DMS153 (cell line): ENCODE measurements around the gene ENOX2.
"Not testable (repeated sequence)": the region's sequence is repeated elsewhere in the genome, so short reads cannot be mapped to it uniquely, and the experiment has no call there.

Experiments
- DNase-seq: peaks from one replicate; lab custom pipeline; 2025; lab: John Stamatoyannopoulos, UW

ENOX2 gene

DNA sequence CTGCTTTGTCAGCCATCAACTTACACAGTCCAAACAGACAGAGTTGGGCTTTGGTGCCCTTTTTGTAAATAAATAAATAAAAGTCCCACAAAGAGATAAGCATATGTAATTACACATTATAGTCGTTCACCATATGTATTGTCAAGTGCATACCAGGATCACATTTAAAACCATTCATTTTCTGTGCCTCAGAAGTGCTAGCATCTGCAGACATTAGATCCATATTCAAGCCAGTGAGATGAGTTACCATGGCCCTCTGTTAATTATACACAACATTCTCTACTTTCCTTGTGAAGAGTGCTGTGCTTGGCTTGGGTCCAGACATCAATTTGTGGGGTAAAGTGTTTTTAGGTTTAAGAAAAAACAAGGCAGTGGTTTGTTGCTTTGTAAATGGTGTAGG lies 76.8 kb downstream of the ENOX2 start:
- no peak for DNase-seq

DNA sequence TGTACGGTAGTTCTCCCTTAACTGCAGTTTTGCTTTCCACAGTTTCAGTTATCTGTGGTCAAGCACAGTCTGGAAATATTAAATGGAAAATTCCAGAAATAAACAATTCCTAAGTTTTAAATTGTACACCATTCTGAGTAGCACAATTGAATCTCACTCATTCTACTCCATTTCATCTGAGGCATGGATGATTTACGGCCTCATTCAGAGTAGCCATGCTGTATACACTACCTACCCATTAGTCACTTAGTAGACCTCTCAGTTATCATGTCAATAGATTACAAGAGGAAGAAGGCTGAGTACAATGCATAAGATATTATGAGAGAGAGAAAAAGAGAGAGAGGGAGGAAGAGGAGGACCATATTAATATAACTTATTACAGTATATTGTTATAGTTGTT lies 77.5 kb downstream of the ENOX2 start:
- DNase-seq = peak; percentile 3

DNA sequence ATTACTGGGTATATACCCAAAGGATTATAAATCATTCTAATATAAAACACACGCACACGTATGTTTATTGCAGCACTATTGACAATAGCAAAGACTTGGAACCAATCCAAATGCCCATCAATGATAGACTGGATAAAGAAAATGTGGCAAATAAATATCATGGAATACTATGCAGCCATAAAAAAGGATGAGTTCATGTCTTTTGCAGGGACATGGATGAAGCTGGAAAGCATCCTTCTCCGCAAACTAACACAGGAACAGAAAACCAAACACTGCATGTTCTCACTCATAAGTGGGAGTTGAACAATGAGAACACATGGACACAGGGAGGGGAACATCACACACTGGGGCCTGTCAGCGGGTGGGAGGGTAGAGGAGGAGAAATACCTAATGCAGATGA lies 83.6 kb downstream of the ENOX2 start:
- DNase-seq = not testable (repeated sequence)

DNA sequence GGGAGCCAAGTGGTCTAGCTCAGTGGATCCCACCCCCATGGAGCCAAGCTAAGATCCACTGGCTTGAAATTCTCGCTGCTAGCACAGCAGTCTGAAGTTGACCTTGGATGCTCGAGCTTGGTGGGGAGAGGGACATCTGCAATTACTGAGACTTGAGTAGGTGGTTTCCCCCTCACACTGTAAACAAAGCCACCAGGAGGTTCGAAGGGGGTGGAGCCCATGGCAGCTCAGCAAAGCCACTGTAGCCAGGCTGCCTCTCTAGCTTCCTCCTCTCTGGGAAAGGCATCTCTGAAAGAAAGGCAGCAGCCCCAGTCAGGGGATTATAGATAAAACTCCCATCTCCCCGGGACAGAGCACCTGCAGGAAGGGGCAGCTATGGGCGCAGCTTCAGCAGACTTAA lies 89.1 kb downstream of the ENOX2 start:
- DNase-seq = not testable (repeated sequence)

DNA sequence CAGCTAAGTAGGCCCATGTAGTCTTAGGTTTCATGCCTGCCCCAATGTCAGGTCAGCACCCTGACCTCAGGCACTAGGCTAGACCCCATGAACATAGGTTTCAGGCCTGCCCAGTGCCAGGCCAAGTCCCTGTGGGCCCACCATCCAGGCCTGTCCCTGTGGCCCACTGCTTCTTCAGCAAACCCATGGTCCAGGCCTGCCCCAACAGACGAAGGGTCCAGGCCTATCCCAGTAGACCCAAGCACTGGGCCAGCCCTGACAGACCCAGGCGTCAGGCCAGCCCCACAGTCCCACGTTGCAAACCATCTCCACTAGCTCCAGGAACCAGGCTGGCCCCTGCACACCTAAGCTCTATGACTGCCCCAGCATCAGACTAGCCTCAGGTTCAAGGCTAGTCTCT lies 92.4 kb downstream of the ENOX2 start:
- no peak for DNase-seq

DNA sequence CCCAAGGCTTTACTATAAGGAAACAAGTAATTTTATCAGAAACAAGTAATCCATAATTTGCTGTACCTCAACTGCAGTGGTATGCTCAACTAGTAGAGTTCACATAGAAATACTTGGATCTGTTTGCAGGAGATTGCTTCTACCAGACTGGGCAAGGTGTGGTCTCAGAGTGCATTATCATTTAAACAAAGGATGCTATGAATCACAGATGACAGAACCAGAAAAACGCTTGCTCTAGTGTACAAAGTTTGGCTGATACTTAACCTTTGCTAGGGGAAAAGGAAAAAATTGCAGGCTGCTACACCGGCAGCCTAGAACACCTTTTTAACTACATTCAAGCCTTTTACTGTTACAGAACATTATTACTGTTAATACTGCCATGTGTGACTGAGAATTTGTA lies 97.1 kb downstream of the ENOX2 start:
- no peak for DNase-seq

DNA sequence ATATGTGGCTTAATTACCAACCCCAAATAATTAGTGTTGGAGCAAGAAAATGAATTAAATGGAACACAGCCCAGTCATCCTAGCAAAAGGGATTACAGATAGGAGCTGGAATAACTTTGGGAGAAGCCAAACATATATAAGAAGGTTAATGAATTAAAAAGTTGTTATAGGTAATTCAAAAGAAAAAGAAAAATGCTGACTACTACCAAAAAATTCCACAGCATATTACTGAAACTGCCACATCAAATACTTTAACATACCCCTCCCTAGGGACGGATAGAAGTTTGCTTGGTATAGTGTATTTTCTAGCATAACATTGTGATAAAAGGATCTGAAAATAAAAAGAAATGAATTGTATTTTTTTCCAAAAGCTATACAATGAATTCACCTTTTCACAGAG lies 99.5 kb downstream of the ENOX2 start:
- no peak for DNase-seq

DNA sequence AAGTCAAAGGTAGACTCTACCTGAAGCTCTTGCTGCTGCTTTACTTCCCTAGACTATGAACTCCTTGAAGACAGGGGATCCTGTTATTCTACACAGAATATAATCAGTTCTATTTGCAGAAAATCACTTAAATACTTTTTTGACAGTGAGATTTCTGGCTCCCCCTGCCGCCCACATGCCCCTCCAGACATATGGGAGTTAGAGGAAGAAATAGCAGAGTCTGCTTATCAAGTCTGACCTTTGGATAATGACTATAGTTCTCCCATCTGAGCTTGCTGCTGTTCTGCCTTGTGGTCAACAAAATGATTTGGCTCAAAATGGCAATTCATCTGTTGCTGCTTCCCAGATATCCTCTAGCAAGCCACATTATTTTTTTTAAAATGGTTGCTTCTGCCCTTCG lies 101.1 kb downstream of the ENOX2 start:
- no peak for DNase-seq

DNA sequence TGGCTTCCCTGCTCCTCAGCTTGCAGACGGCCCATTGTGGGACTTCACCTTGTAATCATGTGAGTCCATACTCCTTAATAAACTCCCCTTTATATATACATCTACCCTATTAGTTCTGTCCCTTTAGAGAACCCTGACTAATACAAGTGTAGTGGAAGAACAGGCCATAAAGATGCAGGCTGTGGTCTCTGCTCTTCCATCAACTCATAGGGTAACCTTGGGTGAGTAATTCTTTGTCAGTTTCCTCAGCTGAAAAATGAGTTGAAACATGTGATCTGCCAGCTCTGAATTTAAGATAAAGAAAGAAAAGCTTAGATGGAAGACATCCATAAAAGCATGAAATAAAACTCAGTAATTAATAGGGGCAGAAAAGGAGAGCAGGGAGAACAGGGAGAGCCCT lies 103.6 kb downstream of the ENOX2 start:
- DNase-seq = no peak

DNA sequence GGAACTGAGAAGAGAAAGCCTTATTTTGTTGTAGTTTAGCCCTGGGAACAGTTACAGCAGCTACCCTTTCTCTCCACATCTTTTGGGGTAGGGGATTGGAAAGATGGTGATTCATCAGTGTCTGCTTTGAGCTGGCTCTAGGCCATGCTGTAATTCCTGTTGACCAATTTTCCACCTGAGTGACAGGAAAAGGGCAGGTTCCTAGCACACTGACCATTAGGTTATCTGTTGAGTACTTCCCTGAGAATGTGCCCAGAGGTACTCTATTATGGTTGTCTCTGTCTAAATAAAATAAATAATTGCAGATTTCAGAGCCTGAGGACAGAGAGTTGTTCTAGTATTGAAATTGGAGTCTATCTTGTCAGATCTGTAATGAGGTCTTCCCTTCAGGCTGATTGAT lies 109.0 kb downstream of the ENOX2 start:
- DNase-seq = peak; percentile 12

DNA sequence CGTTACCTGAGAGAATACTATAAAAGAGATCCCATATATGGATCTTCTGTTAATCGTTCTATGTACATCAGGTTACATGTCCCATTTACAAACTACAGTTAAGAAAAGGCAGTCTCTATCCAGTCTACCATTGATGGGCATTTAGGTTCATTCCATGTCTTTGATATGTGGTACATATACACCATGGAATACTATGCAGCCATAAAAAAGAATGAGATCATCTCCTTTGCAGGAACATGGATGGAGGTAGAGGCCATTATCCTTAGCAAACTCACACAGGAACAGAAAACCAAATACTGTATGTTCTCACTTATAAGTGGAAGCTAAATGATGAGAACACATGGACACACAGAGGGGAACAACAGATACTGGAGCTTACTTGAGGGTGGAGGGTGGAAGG lies 111.1 kb downstream of the ENOX2 start:
- DNase-seq = not testable (repeated sequence)

DNA sequence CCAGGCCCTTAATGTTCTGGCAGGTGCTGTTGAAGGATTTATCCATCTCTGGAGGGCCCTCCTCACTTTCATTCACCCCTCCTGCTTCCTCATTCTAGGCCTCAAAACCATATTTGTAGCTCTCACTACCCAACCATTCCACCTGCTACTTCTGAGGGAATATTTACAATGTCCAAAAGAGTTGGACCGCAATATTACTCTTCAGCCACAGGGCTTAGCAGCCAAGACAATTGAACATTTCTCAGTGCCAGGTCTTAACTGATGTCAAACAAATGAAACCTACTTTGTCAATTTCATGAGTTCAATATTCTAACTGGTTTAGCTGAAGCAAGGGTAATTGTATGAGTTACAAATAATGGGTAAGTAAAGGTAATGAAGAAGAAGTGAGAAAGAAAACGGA lies 113.2 kb downstream of the ENOX2 start:
- no peak for DNase-seq

DNA sequence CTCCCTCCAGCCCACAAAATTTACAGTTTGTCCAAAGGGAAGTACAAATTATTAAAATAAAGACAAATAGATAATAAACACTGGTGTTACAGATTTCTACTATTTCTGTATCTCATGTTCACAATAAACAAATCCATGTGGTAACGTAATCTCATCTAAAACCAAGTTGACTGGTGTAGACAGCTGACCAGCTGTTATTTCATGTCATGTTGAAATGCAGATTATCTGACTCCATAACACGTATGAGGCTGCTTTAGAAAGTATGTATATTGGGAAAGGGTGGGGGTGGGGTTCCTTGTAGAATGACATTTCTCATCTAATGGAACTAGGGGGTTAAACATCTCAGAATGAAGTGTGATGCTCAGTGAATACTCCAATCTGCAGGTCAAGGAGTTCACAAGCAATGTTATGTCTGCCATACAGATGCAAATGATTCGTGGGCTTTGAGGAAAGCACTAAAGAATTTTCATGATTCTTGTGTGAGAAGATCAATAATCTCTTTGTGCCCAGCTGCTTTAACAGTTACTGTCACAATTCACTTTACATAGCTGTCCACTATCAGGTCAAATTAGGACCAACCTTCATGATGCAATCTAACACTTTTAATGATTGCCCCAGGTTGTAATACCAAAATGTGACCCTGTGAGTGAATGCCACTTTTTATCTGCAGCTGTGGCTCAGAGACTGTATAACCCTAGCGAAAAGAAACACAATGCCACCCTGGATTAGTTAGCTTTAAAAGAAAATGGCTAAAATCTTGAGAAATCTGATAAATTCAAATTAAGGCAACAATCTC lies 114.0 kb downstream of the ENOX2 start:
- no peak for DNase-seq

DNA sequence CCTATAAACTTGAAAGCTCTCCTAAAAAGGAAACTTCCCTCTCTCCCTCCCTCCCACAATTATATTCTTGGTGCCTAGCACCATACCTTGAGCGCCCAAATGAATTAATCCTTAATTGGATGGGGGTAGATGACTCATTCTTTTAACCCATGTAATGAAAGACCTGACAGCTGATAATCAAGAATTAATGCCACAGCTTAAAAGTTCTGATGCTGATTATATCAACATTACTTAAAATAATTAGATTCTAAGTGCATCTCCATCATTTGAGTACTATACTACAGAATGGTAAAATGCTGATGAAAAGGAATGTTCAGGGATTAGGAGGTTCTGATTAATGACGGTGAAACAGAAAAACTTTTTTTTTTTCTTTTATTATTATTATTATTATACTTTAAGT lies 117.0 kb downstream of the ENOX2 start:
- no peak for DNase-seq

DNA sequence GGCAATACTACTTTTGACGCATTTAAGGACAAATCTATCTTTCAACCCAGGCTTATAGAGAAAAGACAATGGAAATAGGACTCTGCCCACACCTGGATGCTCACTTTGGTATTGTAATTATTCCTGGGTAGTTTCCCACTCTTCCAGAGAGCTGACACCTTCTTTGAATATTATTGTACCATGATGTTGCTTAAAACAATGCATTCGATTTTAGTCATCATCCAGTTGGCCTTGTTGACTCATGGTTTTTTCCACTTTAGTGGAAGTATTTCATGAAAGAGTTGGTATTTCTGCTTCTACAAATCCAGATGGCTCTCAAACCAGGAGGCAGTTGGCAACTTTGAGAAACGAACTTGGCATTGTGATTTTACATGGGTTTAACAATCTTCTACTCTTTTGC lies 124.2 kb downstream of the ENOX2 start:
- DNase-seq = no peak

DNA sequence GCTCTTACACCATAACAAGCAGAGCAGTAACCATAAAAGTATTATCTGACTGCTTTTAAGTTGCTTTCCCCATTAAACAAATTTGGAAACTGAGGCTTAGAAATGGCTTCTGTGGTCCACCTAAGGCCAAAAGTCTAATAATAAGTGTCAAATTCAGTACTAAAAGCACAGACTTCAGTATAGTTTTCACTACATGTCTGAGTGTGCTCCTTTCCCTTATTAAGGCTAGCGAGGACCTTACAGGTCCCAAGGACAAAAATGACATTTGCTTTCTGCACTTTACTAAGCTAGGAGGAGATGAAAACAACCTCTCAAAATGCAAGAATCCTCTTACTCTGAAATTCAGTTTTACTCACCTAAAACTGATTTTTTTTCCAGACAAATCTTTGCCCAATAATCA lies 127.2 kb downstream of the ENOX2 start:
- no peak for DNase-seq

DNA sequence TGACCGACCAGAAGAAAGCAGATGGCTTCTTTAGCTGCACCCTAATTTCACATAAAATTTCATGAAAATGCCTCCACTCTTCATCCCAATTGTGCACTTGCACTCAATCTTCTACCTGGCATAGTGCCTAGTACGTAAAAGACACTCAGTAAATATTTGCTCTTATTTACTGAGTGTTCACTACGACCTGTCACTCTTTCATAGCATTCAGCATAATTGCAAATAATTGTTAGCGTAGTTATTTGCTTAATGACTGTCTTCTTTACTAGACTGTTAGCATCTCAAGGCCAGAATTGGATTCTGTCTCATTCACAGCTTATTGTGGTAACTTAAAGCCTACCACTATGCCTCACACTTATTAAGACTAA lies 130.2 kb downstream of the ENOX2 start:
- DNase-seq = peak; percentile 89

DNA sequence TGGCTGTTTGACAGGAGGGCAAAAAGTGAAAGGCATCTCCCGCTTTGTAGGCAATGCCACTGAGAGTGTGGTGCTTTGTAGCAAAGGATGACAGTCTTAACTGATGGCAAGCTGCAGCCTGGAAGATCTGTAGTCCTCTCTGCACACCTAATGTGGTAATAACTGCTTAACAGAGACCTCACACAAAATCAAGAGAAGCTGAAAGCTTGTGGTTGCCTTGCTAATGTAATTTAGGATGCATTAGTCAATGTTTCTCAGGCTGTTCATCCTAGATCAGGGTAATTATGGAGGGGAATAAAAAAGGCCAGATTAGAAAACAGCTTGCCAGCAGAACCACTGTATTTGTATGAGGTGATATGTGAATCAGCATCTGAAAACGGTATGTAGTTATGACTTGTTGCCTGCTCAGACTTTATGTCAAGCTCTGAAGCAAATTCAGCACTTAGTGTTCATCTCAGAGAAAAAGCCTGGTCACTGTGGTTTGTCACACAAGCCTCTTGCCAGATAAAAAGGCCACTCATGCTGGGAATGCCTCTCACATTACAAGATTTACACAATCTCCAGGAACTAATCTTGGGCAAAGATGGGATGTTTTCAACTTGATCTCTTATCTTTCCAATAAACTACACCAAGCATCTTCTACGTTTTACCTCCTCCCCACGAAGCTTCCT lies 130.8 kb downstream of the ENOX2 start:
- DNase-seq = peak; percentile 54

DNA sequence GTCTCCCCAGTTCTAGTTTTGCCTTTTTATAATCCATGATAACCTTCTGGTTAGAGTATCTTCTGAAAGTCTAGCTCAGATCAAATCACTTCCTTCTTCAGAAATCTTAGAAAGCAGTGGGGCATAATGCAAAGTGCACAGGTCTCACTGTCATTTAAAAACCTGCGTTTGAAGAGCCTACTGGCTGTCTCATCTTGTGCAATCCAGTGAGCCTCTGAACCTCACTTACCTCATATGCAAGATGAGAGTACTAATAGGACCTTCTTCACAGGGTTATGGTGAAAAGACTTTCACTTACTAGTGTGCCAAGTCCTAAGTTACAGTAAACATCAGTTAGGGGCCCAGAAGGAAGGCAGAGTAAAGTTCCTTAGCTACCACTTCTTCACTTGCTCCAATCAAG lies 131.4 kb downstream of the ENOX2 start:
- no peak for DNase-seq

DNA sequence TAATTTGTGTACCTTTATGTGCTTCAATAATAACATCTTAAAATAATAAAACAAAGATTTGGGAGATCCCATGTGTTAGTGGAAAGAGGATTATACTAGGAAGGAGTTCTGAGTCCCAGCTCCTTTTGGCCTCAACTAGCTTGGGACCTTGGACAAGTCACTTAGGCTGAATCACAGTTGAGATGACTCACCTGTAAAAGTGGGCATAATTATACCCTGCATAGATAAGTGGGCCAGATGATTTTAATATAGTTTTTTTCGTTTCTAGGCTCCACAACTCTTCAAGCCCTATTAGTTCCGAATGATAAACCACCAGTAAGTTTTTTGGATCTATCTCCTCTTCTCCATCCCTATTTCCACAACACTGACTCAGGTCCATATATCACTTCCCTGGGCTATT lies 131.8 kb downstream of the ENOX2 start:
- no peak for DNase-seq

DNA sequence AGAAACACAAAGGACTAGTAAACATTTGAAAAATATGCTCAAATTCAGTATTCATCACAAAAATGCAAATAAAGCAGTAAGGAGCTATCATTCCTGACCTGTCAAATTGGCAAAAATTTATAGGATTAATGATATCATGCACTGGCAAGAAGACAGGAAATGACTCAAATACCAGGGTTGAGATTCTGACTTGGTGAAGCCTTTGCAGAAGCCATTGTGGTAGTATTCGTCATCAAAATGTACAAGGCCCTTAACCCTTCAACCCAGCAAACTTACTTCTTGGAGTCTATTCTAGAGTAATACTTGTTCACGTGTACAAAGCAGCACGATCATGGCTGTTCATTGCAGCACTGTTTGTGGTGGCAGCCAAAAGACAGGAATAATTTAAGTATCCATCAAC lies 132.4 kb downstream of the ENOX2 start:
- DNase-seq = no peak

DNA sequence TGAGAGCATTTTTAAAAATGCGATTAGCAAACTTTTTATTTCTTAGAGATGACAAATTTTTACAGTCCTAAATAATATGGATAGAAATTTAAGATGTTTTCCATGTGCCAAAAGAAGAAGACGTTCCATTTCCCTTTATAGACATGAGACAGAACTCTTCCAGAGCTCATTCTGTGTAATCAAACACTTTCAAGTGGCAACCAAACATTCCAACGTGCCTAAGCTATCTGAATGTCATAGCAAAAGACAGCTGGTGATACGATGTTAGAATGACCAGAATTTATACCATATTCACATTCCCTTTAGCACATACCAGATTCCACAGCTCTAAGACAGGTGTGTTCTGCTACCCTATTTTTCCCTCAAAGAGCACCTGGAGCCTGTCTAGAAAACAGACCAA lies 133.2 kb downstream of the ENOX2 start:
- DNase-seq = no peak

DNA sequence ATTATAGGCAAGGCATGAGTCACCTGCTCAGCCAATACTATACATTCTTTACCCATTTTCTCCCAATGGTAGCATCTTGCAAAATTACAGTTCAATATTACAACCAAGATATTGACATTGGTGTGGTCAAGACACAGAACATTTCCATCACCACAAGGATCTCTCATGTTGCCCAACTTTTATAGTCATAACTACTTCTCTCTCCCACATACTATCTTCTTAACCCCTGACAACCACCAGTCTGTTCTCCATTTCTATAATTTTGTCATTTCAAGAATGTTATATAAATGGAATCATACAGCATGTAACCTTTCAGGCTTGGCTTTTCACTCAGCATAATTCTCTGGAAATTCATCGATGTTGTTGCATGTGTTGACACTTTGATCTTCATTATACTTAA lies 144.9 kb downstream of the ENOX2 start:
- DNase-seq = no peak

DNA sequence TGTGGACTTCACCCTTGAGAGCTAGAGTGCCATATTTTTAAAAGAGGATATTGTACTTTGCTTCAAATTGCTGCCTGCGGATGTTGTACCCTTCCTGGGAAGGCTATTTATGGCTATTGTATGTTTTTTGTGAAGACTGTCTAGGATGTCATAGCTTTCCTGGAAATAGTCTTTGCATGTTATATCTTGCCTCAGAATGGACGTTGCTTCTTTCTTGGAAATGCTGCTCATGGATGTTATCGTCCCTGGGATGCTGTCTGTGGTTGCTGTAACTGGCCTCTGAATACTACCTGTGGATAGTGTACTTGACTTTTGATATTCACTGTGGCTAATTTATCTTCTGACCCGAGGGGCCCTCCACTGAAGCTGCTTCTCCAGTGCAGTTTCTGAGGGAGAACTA lies 146.8 kb downstream of the ENOX2 start:
- DNase-seq = no peak
